ENCODE measurements around the gene ZBTB39.

GRCh38 chr12:57011438-57012424 is 5.4 kb upstream of the ZBTB39 start:
- no peak for TF ChIP-seq CTCF (IDR thresholded peaks at IDR 0.05)
- no peak for TF ChIP-seq POLR2A (IDR thresholded peaks at IDR 0.05)
- no peak for TF ChIP-seq POLR2AphosphoS5 (IDR thresholded peaks at IDR 0.05; ENCODE audit: insufficient read depth in 1 of 2, low read depth in 1 of 2)
